ENCODE measurements around the gene HTR3B.
"Not testable (repeated sequence)": the region's sequence is repeated elsewhere in the genome, so short reads cannot be mapped to it uniquely, and the experiment has no call there.

GRCh38 chr11:113934193-113934592, 29.6 kb downstream of the HTR3B start:
- not testable (repeated sequence) for TF ChIP-seq CTCF (conservative IDR thresholded peaks at IDR 0.05; ENCODE audit: low read length); EZH2phosphoT487 (IDR thresholded peaks at IDR 0.05; ENCODE audit: borderline replicate concordance)
